Measurements from ENCODE around the gene SCIN. TPM values are rescaled to one million over a fixed set of nuclear protein-coding genes. Genes with fewer than 3 reads are reported as not detected.
A peak's percentile ranks its signal among the peaks of the same experiment; 100 is the strongest.

The SCIN gene
- total RNA-seq, 1 experiment from 2014 or later = 0.39 TPM

DNA sequence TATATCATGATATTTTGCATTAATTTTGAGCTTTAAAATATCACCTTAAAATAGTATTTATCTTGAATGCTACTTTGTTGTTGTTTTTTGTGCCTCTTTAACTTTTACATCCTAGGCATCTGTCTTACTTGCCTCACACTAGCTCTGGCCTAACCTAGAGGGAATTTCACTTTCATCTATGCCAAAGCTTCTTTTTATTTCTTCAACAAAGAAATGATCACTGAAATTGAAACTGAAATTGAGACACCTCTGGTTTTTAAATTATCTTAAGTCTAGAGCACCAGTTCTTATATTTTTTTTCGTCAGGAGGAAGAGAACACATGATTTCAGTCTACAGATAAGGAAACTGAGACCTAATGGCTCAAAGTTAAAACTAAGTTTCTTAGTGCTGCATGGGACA, 3.5 kb upstream of the SCIN start:
- Histone ChIP-seq H3K9me3 (ENCODE audit: low read depth, low read length, poor library complexity, severe bottlenecking) (no peaks in the 10 kb centered on the region), H3K27ac (ENCODE audit: low read depth, low read length, poor library complexity, severe bottlenecking) (no peak overlapping the region), H3K4me3 (ENCODE audit: low read depth, low read length, poor library complexity, severe bottlenecking) (no peak overlapping the region), H3K36me3 (ENCODE audit: insufficient read depth, low read length, poor library complexity, severe bottlenecking) (no peaks in the 10 kb centered on the region), H3K27me3 (replicated peaks; ENCODE audit: insufficient read depth, low read depth, low read length, poor library complexity) (peaks cover 25% of the 10 kb centered on the region), H3K4me1 (ENCODE audit: insufficient read depth, low read length, poor library complexity, severe bottlenecking) (no peaks in the 10 kb centered on the region)
- intact Hi-C loops (cut with micrococcal nuclease; ENCODE audit: unreplicated experiment) = no loop called here
- ChIA-PET CTCF (no interaction called here), POLR2A (ENCODE audit: low non-redundant PET) (no interaction called here)
- TF ChIP-seq, protein P1, sequence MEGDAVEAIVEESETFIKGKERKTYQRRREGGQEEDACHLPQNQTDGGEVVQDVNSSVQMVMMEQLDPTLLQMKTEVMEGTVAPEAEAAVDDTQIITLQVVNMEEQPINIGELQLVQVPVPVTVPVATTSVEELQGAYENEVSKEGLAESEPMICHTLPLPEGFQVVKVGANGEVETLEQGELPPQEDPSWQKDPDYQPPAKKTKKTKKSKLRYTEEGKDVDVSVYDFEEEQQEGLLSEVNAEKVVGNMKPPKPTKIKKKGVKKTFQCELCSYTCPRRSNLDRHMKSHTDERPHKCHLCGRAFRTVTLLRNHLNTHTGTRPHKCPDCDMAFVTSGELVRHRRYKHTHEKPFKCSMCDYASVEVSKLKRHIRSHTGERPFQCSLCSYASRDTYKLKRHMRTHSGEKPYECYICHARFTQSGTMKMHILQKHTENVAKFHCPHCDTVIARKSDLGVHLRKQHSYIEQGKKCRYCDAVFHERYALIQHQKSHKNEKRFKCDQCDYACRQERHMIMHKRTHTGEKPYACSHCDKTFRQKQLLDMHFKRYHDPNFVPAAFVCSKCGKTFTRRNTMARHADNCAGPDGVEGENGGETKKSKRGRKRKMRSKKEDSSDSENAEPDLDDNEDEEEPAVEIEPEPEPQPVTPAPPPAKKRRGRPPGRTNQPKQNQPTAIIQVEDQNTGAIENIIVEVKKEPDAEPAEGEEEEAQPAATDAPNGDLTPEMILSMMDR (conservative IDR thresholded peaks at IDR 0.05; ENCODE audit: low read depth, low read length) = no peak
- TF ChIP-seq EZH2 (IDR thresholded peaks at IDR 0.05; ENCODE audit: borderline replicate concordance, low read depth, low read length, poor library complexity, severe bottlenecking) = no peak
- no peak for DNase-seq (ENCODE audit: low spot score)
- no TSS peak for BruUV-seq (replicated peaks)

GRCh38 chr7:12569673-12570072, 847 bp upstream of the SCIN start:
- ChIA-PET POLR2A (ENCODE audit: low non-redundant PET) (no interaction called here), CTCF (no interaction called here)
- H3K9me3 ChIP-seq (ENCODE audit: low read depth, low read length, poor library complexity, severe bottlenecking) = no peaks in the 10 kb centered on the region
- TF ChIP-seq, protein P1 (conservative IDR thresholded peaks at IDR 0.05; ENCODE audit: low read depth, low read length) = no peak
- TF ChIP-seq EZH2 (IDR thresholded peaks at IDR 0.05; ENCODE audit: borderline replicate concordance, low read depth, low read length, poor library complexity, severe bottlenecking) = no peak
- H3K27me3 ChIP-seq (replicated peaks; ENCODE audit: insufficient read depth, low read depth, low read length, poor library complexity) = peaks cover 34% of the 10 kb centered on the region
- H3K27ac ChIP-seq (ENCODE audit: low read depth, low read length, poor library complexity, severe bottlenecking) = no peak overlapping the region
- H3K4me1 ChIP-seq (ENCODE audit: insufficient read depth, low read length, poor library complexity, severe bottlenecking) = no peaks in the 10 kb centered on the region
- H3K36me3 ChIP-seq (ENCODE audit: insufficient read depth, low read length, poor library complexity, severe bottlenecking) = no peaks in the 10 kb centered on the region
- H3K4me3 ChIP-seq (ENCODE audit: low read depth, low read length, poor library complexity, severe bottlenecking) = no peak overlapping the region
- intact Hi-C loops (cut with micrococcal nuclease; ENCODE audit: unreplicated experiment) = no loop called here
- no TSS peak for BruUV-seq (replicated peaks)
- no peak for DNase-seq (ENCODE audit: low spot score)

DNA sequence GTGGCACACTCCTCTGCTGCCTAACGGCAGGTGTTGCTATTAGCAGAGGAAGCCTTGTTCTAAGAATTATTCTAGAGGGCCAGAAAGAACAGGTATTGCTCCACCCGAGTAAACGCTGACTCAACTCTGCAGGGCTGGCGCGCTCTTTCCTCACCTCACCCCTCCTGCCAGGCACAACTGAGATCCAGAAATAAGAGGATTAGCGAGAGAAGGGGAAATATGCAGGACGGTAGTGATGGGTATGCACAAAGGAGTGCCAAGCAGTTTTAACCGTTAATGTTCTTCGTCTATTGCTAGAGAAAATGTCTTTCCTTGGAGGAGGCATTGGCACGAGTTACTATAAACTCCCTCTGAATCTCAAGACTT, 369 bp upstream of the SCIN start:
- H3K27me3 ChIP-seq (replicated peaks; ENCODE audit: insufficient read depth, low read depth, low read length, poor library complexity) = peaks cover 34% of the 10 kb centered on the region
- intact Hi-C loops (cut with micrococcal nuclease; ENCODE audit: unreplicated experiment) = no loop called here
- no peak overlapping the region for H3K27ac ChIP-seq (ENCODE audit: low read depth, low read length, poor library complexity, severe bottlenecking)
- H3K36me3 ChIP-seq (ENCODE audit: insufficient read depth, low read length, poor library complexity, severe bottlenecking) = no peaks in the 10 kb centered on the region
- H3K4me3 ChIP-seq (ENCODE audit: low read depth, low read length, poor library complexity, severe bottlenecking) = peak overlapping the region; percentile 38
- no TSS peak for BruUV-seq (replicated peaks)
- H3K9me3 ChIP-seq (ENCODE audit: low read depth, low read length, poor library complexity, severe bottlenecking) = no peaks in the 10 kb centered on the region
- TF ChIP-seq EZH2 (IDR thresholded peaks at IDR 0.05; ENCODE audit: borderline replicate concordance, low read depth, low read length, poor library complexity, severe bottlenecking) = no peak
- TF ChIP-seq, protein P1 (conservative IDR thresholded peaks at IDR 0.05; ENCODE audit: low read depth, low read length) = no peak
- H3K4me1 ChIP-seq (ENCODE audit: insufficient read depth, low read length, poor library complexity, severe bottlenecking) = no peaks in the 10 kb centered on the region
- no peak for DNase-seq (ENCODE audit: low spot score)
- ChIA-PET CTCF (no interaction called here), POLR2A (ENCODE audit: low non-redundant PET) (no interaction called here)

Measured in A673 (cell line).